ENCODE measurements around the gene ZNF740.
"Not testable (repeated sequence)": the region's sequence is repeated elsewhere in the genome, so short reads cannot be mapped to it uniquely, and the experiment has no call there.

The ZNF740 gene, protein sequence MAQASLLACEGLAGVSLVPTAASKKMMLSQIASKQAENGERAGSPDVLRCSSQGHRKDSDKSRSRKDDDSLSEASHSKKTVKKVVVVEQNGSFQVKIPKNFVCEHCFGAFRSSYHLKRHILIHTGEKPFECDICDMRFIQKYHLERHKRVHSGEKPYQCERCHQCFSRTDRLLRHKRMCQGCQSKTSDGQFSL

DNA sequence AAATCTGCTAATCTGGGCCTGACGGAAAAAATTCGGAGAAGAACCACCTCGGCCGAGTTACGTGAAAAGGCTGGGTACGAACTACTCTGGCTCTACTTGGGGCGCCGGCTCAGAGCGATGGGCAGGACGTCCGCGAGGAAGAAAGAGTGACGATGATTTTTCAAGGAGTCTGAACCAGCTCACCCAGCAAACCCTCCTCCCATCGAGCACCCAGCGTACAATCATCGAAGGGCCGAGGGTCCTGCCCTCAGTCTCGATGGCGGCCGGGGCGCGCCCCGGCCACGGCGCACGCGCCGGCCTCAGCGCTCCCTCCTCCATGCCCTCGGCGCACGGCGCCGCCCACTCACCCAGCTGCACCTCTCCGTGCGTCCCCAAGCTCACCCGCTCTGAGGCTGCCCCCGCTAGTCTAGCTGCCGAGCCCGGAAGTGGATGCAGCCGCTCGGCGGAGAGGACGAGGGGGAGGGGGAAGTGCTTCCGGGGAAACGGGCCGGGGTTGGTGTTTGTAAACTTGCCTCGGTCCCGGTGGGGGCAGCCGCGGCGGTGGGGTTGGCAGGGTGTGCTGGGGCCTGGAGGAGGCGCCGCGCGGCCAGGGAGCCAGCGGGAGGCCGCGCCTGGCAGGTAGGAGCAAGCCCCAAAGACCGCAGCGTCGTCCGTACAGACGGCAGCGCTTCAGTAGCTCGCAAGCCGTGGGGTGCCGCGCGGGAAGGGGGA is at the start of gene ZNF740, which contains the start of gene CSAD:
Gene ZNF740, plus strand, starts transcription at position 503 of the 711 bp plus-strand sequence. CDS start 1,262 bp downstream, outside the sequence.
Gene CSAD, minus strand, starts transcription at position 706 of the 711 bp plus-strand sequence. CDS start 7,455 bp downstream, outside the sequence.
- DNase-seq (ENCODE audit: low read depth in 2 of 2): peak; percentile 95 to 97

DNA sequence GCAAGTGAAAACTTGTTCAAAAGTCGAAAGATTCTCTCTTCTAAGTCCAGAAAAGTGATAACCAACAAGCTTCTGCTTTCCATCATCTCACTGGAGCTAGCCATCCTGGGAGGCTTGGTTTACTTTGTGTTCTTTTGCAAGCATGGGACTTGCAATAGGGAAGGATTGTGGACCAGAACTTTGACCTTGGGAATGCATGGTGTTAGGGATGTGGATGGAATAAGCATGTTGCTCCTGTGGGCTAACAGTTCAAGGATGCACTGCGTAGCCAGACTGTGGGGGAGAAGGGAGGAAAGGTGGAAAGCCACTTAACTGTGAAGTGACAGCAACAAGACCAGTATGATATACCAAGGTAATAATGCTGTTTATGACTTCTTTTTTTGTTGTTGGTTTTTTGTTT is 48.7 kb upstream of the ZNF740 start:
- no peak for DNase-seq (ENCODE audit: low read depth in 2 of 2)

DNA sequence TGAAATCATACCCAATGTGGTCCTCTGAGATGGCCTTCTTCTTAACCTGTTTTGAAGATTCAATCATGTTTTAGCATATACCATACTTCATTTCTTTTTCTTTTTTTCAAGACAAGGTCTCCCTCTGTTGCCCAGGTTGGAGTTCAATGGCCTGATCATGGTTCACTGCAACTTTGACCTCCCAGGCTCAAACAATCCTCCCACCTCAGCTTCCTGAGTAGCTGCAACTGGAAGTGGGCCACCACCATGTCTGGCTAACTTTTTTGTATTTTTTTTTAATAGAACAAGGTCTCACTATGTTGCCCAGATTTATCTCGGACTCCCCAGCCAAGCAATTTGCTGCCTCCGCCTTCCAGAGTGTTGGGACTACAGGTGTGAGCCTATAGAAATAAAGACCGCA is 46.8 kb upstream of the ZNF740 start:
- no peak for DNase-seq (ENCODE audit: low read depth in 2 of 2)

DNA sequence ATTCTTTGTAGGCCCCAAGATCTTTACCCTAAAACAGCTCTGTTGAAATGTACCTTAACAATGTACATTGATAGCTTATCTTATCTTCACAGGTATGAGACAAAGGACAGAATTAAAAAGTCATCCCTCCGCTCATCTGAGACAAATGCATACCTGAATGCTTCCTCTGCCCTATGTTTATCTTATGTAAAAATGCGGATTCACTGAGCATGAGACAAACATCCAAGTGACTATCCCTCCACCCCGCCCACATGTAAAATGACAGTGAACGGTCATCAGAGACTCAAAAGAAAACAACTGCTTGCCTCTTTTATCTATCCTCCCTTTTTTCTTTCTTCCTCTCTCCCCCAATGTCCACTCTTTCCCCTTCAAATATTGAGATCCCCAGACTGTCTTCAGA is 37.2 kb upstream of the ZNF740 start:
- DNase-seq (ENCODE audit: low read depth in 2 of 2): no peak

DNA sequence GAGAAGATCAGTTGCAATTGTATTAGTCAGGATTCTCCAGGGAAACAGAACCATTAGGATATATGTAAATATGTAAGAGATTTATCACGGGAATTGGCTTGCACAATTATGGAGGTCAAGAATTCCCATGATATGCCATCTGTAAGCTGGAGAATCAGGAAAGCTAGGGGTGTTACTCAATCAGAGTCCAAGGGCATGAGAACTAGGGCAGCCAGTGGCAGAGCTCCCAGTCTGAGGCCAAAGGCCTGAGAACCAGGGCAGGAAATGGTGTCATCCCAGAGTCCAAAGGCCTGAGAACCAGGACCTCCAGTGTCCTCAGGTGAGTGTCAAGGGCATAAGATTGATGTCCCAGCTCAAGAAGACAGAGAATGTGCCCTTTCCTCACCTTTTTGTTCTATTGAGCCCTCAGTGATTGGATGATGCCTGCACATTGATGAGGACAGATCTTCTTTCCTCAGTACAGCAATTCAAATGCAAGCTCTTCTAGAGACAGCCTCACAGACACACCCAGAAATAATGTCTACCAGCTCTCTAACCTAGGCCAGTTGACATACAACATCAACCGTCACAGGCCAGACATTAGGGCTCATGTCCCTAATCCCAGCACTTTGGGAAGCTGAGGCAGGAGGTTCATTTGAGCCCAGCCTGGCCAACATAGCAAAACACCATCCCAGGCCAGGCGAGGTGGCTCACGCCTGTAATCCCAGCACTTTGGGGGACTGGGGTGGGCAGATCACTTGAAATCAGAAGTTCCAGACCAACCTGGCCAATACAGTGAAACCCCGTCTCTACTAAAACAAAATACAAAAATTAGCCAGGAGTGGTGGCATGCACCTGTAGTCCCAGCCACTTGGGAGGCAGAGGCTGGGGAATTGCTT is 34.9 kb upstream of the ZNF740 start:
- no peak for DNase-seq (ENCODE audit: low read depth in 2 of 2)

DNA sequence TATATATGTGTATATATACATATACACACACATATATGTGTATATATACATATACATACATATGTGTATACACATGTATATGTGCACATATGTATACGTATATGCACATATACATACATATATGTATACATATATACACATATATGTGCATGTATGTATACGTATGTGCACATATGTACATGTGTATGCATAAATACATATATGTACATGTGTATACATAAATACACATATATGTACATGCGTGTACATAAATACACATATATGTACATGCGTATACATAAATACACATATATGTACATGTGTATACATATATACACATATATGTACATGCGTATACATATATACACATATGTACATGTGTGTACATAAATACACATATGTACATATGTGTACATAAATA is 33.3 kb upstream of the ZNF740 start:
- DNase-seq (ENCODE audit: low read depth in 2 of 2): no peak

DNA sequence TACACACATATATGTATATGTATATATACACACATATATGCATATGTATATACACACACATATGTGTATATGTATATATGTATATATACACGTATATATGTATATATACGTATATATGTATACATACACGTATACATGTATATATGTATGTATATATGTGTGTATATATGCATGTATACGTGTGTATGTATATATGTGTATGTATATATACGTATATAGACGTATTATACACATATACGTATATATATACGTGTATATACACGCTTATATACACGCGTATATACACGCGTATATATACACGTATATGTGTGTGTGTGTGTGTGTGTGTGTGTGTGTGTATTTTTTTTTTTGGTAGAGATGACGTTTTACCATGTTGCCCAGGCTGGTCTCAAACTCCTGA is 32.9 kb upstream of the ZNF740 start:
- no peak for DNase-seq (ENCODE audit: low read depth in 2 of 2)

DNA sequence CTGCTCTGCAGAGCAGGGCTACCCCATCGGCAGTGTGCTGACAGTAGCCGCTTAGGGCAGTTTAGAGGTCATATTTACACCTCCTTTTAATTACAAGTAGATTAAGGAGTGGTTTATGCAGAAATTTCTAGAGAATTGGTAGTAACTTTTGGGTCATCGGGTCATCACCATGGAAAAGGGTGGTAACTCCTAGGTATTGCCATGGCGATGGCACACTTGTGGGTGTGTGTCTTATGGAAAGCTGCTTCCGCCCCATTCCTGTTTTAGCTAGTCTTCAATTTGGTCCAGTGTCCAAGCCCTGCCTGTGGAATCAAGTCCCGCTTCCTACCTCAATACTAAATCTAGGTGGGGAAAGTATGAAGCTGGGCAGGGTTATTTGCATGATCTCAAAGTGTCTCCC is 29.5 kb upstream of the ZNF740 start:
- no peak for DNase-seq (ENCODE audit: low read depth in 2 of 2)

DNA sequence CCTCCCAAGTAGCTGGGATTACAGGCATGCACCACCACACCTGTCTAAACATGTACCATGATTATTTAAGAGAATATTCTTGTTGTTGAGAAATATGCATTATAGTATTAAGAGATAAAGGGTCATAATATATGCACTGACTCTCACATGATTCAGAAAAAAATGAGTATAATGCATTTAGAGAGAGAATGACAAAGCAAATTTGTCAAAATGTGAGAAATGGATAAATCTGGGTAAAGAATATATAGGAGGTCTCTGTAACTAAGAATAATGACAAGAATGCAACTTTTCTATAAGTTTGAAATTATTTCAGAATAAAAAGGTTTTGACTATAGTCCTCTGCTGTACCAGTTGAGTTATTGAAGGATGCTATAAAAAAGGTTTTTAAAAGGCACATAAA is 28.1 kb upstream of the ZNF740 start:
- DNase-seq (ENCODE audit: low read depth in 2 of 2): no peak

DNA sequence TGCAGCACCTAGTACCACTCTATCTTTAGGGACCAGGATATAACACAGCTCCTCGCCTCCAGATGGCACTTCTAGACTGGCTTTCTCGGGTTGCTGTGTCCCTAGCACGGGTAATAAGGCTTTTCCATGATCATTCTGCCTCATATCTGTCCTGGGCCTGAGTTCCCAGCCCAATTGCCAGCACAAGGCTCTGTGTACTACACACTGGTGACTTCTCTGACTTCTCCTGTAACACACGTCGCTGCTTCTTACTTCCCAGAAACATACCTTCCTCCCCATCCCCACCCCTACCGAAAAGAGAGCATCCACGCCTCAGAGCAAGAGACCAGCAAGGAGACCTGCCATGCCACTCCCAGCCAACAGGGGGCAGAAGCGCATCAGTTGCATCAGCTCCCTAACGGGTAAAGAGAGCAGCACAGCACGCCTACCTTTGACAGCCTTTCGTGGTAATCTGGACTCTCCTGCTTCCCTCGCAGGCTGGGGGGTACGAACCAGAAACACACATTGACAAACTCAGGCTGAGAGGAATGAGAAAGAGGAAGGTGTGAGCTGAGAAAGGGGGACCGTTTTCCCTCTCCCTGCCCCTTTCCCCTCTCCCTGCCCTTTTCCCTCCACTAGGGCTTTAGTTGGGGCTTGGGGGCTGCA is 21.2 kb upstream of the ZNF740 start:
- peak; percentile 67 to 84 for DNase-seq (ENCODE audit: low read depth in 2 of 2)

DNA sequence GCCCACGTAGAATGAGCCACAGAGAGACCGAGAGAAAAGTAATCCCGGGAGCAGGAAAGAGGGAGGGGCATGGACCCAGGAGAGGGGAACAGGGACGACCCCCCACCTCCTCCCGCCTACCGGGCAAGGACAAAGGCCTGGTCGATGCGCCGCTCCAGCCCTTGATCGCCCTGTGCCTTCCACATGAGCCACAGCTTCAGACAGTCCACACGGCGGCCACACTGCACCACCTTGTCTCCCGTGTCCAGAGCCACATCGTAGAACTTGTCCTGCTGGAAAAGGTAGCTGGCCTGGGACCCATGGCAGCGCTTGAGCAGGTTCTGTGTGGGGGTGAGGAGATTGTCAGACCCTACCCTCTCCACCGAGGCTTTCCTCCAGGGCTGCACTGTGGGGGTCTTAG is 20.5 kb upstream of the ZNF740 start:
- no peak for DNase-seq (ENCODE audit: low read depth in 2 of 2)

DNA sequence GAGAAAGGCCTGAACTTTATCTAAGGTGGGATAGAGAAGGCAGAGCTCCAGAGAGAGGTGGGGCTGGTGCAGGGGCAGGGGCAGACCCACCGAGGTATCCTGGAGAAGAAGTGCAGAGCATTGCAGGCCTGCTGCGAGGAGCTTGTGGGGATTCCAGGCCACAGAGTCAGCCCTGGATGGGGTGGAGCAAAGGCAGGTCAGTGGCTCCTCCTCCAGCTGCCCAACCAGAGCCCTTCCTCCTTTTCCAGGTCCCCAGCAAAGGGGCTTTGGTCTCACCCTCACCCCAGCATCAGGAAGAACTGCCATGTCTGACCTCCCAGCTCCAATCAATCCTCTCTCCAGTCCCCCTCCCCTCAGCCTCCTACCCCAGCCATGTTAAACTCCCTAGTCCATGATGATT is 19.8 kb upstream of the ZNF740 start:
- no peak for DNase-seq (ENCODE audit: low read depth in 2 of 2)

DNA sequence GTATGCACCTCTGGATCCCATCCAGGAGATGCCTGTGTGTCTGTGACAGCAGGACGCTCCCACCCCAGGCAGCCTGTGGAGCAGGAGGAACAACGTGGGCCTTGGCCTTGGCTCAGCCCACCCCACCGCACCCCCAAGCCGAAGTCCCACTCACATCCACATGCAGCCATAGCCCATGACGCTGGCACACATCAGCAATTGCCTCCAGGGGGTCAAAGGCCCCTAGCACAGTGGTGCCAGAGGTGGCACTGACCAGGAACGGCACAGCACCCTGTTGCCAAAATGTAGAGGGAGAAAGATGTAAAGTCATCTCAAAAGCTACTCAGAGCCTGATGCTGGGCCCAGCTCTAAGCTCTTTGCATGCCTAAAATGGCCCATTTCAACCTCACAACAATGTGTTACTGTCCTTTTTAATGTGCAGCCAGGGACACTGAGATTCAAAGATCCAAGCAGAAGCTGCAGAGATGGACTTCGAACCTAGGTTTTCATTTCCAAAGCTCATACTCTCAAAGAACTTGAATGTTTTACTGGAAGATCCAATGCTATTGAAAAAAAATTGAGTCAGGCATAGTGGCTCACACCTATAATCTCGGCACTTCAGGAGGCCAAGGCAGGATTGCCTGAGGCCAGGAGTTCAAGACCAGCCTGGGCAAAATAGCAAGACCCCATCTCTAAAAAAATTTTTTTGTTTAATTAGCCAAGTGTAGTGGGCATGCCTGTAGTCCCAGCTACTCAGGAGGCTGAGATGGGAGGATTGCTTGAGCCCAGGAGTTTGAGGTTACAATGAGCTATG is 19.2 kb upstream of the ZNF740 start:
- DNase-seq (ENCODE audit: low read depth in 2 of 2): no peak

DNA sequence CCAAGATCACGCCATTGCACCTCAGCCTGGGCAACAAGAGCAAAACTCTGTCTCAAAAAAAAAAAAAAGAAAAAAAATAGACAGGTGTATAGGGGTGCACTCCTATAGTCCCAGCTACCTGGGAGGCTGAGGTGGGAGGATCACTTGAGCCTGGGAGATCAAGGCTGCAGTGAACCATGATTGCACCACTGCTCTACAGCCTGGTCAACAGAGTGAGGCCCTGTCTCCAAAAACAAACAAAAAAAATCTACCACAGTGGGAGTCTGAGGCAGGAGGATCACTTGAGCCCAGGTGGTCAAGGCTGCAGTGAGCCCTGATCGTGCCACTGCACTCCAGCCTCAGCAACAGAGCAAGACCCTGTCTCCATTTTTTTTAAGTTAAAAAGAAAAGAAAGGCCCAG is 17.5 kb upstream of the ZNF740 start:
- not testable (repeated sequence) for DNase-seq (ENCODE audit: low read depth in 2 of 2)

DNA sequence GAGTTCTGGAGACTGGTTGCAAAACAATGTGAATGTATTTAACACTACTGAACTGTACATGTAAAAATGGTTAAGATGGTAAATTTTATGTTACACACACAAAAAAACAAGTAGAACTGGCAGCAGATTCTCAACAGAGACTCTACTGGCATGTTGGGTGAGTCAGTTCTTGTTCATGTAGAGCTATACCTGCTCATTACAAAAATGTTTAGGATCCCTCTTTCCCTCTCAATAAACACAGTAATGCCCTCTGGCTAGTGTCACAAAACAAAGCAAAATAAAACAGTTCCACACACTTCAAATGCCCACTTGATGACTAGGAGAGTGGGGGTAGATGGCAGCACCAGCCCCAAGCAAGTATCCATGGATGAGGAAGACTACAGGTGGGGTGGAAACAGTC is 13.7 kb upstream of the ZNF740 start:
- no peak for DNase-seq (ENCODE audit: low read depth in 2 of 2)

DNA sequence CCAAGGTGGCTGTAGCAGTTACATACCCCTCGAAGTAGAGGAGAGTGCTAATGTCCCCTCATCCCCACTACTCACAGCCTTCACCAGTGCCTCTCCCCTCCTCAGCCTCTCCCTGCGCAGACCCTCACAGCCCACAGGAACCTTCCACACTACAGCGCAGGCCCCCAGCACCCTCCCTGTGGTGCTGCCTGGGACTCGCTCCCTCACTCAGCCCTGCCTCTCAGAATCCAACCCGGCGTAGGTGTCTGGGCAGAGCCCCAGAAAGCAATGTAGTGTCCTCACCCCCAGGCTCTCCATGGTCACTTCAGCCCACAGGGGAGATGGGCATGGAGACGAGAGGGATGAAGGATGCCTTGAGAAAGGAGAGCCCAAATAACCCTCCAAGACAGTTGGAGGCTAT is 10.9 kb upstream of the ZNF740 start:
- no peak for DNase-seq (ENCODE audit: low read depth in 2 of 2)

DNA sequence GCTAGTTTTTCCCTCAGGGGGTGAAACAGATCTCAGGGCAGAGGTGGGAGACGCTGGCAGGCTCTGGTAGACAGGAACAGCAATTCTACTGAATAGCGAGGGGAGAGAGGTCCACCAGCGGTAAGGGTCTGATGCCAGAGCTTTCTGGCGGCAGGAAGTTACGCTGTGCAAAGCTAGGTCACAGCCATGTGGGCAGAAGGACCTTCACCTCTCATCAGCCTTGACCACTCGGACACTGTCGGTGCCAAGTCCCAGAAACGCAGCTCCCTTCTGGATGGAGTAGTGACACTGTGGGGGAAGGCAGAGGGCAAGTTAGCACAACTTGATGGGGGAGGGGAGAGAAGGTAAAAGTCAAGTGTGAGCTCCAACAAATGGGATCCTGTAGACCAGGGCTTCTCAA is 10.3 kb upstream of the ZNF740 start:
- DNase-seq (ENCODE audit: low read depth in 2 of 2): no peak

DNA sequence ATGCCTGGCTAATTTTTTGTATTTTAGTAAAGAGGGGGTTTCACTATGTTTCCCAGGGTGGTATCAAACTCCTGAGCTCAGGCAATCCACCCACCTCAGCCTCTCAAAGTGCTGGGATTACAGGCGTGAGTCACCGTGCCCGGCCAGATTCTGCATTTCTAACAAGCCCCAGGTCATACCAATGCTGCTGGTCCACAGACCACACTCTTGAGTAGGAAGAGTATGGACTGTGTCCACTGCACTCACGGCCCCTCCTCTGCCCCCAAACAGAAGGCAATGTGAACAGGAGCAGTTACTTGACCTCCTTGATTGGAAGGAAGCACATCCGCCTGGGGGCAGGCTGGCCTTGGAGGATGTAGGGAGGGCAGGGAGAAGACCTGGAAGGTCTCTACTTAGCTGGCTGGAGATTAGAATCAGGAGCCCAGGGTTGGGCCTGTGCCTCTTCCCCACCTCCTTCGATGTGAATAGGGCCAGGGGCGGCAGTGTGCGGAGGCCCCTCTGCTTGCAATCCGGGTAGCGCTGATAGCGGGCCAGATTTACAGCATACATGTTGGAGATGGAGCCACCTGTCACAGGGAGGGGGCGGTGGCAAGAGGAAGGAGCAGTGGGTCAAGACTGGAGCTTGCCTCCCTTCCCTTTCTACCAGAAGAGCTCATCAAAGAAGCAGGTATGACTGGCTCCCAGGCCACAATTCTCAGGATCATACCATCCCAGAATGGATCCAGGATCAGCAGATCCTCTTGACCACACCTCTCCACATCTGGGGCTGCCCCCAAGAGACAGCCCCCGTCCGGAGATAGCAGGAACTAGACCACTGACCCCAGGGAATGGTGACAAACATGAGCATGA is 9.4 kb upstream of the ZNF740 start:
- DNase-seq (ENCODE audit: low read depth in 2 of 2): no peak

DNA sequence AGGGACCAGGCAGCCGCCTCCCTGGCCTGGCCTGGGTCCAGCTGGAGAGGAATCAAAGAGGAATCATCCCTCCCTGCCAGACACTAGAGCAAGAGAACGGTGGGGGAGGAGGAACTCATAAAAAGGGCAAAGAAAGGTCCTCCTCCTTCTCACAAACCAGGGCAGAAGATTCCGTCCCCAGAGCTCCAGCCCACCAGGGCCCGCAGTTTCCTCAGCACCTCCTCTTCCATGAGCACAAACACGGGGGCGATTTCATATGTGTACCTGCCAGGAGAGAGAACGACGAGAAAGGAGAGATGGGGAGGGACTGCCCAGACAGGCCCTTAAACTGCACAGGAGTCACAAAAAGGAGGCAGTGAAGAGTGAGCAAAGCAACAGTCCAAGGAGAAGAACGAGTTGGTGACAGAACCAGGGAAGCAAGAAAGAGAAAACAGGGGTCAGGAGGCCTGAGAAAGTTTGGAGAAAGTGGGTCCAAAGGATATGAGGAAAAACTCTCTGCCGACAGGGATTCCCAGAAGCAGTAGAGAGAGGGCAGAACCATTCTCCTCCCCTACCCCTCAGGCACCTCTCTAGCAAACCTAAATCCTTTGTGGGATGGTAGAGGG is 8.7 kb upstream of the ZNF740 start:
- DNase-seq (ENCODE audit: low read depth in 2 of 2): no peak

DNA sequence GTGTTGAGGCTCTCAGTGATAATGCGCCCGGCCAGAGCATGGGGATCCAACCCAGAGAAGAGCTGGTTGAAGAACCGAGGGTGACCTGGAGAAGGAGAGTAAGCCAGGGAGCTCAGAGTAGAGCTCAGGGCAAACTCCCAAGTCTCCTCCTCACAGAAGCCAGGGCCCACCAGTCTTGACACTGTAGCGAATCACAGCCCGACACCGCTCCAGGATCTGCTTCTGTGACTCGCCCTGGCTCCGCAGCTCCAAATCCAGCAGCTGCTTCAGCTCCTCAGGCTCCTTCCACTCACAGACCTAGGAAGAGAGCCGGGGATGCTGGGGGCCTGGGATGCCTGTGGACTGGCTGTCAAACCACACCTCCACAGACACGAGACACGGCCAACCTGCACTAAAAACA is 8.2 kb upstream of the ZNF740 start:
- no peak for DNase-seq (ENCODE audit: low read depth in 2 of 2)
